HPDE6-E6E7 (cell line): Measurements from ENCODE around the gene CTSG.
"Not testable (repeated sequence)": the region's sequence is repeated elsewhere in the genome, so short reads cannot be mapped to it uniquely, and the experiment has no call there.

Experiments
- DNase-seq: peaks from one replicate; pipeline ENCODE4 v3.0.0; 2011; ENCODE audit warnings: missing footprints; ENCODE audit errors: extremely low spot score

Gene CTSG

GRCh38 chr14:24542346-24542936 is 33.6 kb downstream of the CTSG start:
- peak; percentile 64 for DNase-seq

- no peak for DNase-seq
Observed at GRCh38 chr14:24535737-24536136, 40.3 kb downstream of the CTSG start.

DNA sequence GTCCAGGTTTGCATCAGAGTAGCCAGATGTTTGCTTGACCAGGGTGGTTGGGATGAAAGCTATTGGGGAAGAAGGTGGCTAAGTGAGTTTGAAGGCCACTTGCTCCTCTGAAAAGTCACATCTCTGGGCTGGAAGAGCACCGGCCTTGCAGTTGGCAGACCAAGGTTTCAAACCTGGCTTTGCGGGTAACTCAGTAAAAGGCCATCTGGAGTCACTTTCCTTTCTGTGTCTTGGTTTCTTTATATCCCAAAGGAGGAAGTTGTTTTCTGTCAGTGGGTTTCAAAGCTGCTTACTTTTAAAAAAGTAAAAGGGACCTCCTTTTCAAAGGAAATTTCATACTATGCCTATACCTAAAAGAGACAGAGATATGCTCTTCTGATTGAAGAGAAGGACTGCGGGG is 41.8 kb downstream of the CTSG start:
- no peak for DNase-seq

DNA sequence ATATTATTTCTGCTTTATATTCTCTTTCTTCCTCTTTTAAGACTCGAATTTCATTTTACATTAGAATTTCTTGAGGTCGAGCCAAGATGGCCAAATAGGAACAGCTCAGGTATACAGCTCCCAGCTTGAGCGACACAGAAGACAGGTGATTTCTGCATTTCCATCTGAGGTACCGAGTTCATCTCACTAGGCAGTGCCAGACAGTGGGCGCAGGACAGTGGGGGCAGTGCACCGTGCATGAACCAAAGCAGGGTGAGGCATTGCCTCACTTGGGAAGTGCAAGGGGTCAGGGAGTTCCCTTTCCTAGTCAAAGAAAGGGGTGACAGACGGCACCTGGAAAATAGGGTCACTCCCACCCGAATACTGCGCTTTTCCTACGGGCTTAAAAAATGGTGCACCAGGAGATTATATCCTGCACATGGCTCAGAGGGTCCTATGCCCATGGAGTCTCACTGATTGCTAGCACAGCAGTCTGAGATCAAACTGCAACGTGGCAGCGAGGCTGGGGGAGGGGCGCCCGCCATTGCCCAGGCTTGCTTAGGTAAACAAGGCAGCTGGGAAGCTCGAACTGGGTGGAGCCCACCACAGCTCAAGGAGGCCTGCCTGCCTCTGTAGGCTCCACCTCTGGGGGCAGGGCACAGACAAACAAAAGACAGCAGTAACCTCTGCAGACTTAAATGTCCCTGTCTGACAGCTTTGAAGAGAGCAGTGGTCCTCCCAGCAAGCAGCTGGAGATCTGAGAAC is 50.0 kb downstream of the CTSG start:
- DNase-seq: not testable (repeated sequence)
